Heart left ventricle (tissue), 16 donors: Measurements from ENCODE around the gene STIM1. TPM values are rescaled to one million over a fixed set of nuclear protein-coding genes. Genes with fewer than 3 reads are reported as not detected.

Source experiments
- ATAC-seq, 4 donors: fragments of 200-7000 bp; cut with Tn5 transposase; one replicate each; pipeline ENCODE4 v1.9.1; 2020 to 2022; ENCODE audit warnings: moderate library complexity in 4 of 4, mild to moderate bottlenecking in 3 of 4, moderate number of reproducible peaks in 1 of 4
- DNase-seq, 5 donors: peaks; one replicate each; pipeline ENCODE4 v3.0.0-alpha.2; 2020
- H3K27ac ChIP-seq, 12 donors: fragments of 200-600 bp; sonication (generic) in 4 of 12; one replicate each; pipeline versions ENCODE4 v1.5.0 to v1.8.0; 2016 to 2022; ENCODE audit warnings: mild to moderate bottlenecking in 2 of 12
- H3K27me3 ChIP-seq, 9 donors: fragments of 200-600 bp; sonication (generic) in 2 of 9; one replicate each; pipeline versions ENCODE4 v1.5.1 to v1.8.0; 2016 to 2022; ENCODE audit warnings: mild to moderate bottlenecking in 3 of 9
- H3K36me3 ChIP-seq, 9 donors: fragments of 200-600 bp; sonication (generic) in 2 of 9; one replicate each; pipeline versions ENCODE4 v1.5.0 to v1.8.0; 2018 to 2022; ENCODE audit warnings: mild to moderate bottlenecking in 2 of 9
- H3K4me1 ChIP-seq, 12 donors: fragments of 200-600 bp; sonication (generic) in 4 of 12; one replicate each; pipeline versions ENCODE4 v1.5.0 to v1.8.0; 2016 to 2022; ENCODE audit warnings: mild to moderate bottlenecking in 3 of 12
- H3K4me3 ChIP-seq, 12 donors: fragments of 200-600 bp; sonication (generic) in 4 of 12; one replicate each; pipeline versions ENCODE4 v1.5.0 to v1.8.0; 2017 to 2022; ENCODE audit warnings: mild to moderate bottlenecking in 9 of 12, moderate library complexity in 4 of 12
- H3K9me3 ChIP-seq, 12 donors: fragments of 200-600 bp; sonication (generic) in 4 of 12; one replicate each; pipeline versions ENCODE4 v1.5.0 to v1.8.0; 2016 to 2022; ENCODE audit warnings: mild to moderate bottlenecking in 1 of 12
- CTCF ChIP-seq, 12 donors: fragments of 200-600 bp; sonication (generic) in 4 of 12; IDR thresholded peaks; one replicate each; pipeline versions ENCODE4 v1.5.0 to v1.8.0; 2018 to 2022; ENCODE audit warnings: antibody characterized with exemption in 12 of 12, mild to moderate bottlenecking in 5 of 12
- POLR2A ChIP-seq, 2 donors: fragments of 450-650 bp; IDR thresholded peaks; one replicate each; pipeline ENCODE4 v1.6.1; 2017; ENCODE audit warnings: antibody characterized with exemption in 2 of 2, mild to moderate bottlenecking in 2 of 2, moderate library complexity in 2 of 2
- WGBS, 4 donors: extraction: QIAGEN DNeasy Blood & Tissue Kit in 2 of 4; methylation state at CpG; one replicate each; pipeline versions ENCODE4 v1.1.5 to v1.1.7; 2013 to 2018; 5-methylcytosine and 5-hydroxymethylcytosine counted together
- intact Hi-C, 10 donors: fragments of 100-400 bp; cut with DNase I; formaldehyde crosslinking; loops; one replicate each; pipeline versions ENCODE4 v1.11.1 to v1.14.2; 2022
- polyA plus RNA-seq, 2 donors: library from polyadenylated mRNA; stranded (reverse); fragments of 200-250 nt; gene quantifications; one replicate each; pipeline ENCODE4 v1.2.3, GENCODE V29; 2013
- total RNA-seq, 9 donors: library from RNA; depleted of rRNA in 2 of 9; stranded (reverse); fragments of >200 nt in 2 of 9; fragmentation: NEBNext Ultra II Directional in 3 of 9; extraction: Animal tissue kit (Norgen Biotek cat#: 25700) in 3 of 9; gene quantifications; one replicate each; pipeline versions ENCODE4 v1.1.0 to v1.2.4, GENCODE V29; 2016 to 2023
- donor health status: ischemic (EF 13 %, LVEDD 7.1; RV severe dilation, severe dysfunction).
- donor health status: healthy with polysubstance abuse.
- donor health status: DM: no; HTN: yes; CAD: no.
- donor health status: DM: no; HTN: no; CAD: no.
- donor health status: ischemic (EF 25% LVEDD 6.9; RV normal size, moderate dysfunction).
- donor health status: ischemic (EF 25% LVEDD 5.7; RV mildly dilated, moderate dysfunction).
- donor health status: healthy.
- donor health status: DM: yes; HTN: yes; CAD: no.
- donor health status: ischemic (EF 35%, LVEDD 5.7; RV mildly dilated, moderate dysfunction).
- donor health status: nonischemic (EF 11% LVEDD 7.7; RV severe dilation, severe dysfunction).
- donor health status: DM: yes; HTN: yes; CAD: no.
- donor health status: PGD.
- donor health status: ischemic (EF 29% LVEDD 5.4; RV normal size, mild dysfunction).
- donor health status: nonischemic (EF 23%, LVEDD 6.1; RV moderate dilation, normal function).

Gene STIM1
- total and polyA plus RNA-seq, 11 donors, result 13.2 to 42.9 (median 28.9) TPM

GRCh38 chr11:4071325-4071724 is 215.9 kb downstream of the STIM1 start:
- intact Hi-C loops, result loop anchor here in 1 of 10 donors (5.0 kb wide), 1 partner anchor 124 kb away; no protein-coding TSS in a partner anchor
- peaks cover 0 to 25% (median 6%) of the 10 kb centered on the region in 12 donors for H3K4me1 ChIP-seq
- no peak for ATAC-seq

GRCh38 chr11:4071914-4072313 is 216.4 kb downstream of the STIM1 start:
- DNase-seq (no peak), ATAC-seq (no peak)
- Histone ChIP-seq H3K36me3 (peaks cover 0 to 24% (median 11%) of the 10 kb centered on the region in 9 donors), H3K4me3 (no peak overlapping the region), H3K27ac (no peak overlapping the region), H3K9me3 (no peaks in the 10 kb centered on the region), H3K4me1 (peaks cover 0 to 19% (median 2%) of the 10 kb centered on the region in 12 donors), H3K27me3 (no peaks in the 10 kb centered on the region)
- intact Hi-C loops, result loop anchor here (1.0 to 5.0 kb wide), 5 partner anchors 125 to 223 kb away; partner anchors contain the start of gene STIM1 (in 7 of the 10)
- no peak for TF ChIP-seq POLR2A (IDR thresholded peaks at IDR 0.05)
- TF ChIP-seq CTCF (IDR thresholded peaks at IDR 0.05), result no peak

More at GRCh38 chr11:4071325-4071724, 215.9 kb downstream of the STIM1 start:
- TF ChIP-seq CTCF (IDR thresholded peaks at IDR 0.05) (no peak), POLR2A (IDR thresholded peaks at IDR 0.05) (no peak)
- Histone ChIP-seq H3K4me3 (no peak overlapping the region), H3K27ac (no peak overlapping the region), H3K9me3 (no peaks in the 10 kb centered on the region), H3K36me3 (peaks cover 0 to 24% (median 11%) of the 10 kb centered on the region in 9 donors), H3K27me3 (no peaks in the 10 kb centered on the region)
- no peak for DNase-seq

GRCh38 chr11:4072668-4073285 is 217.3 kb downstream of the STIM1 start:
- 3 to 14% (median 11%) methylated on average over 4 of the region's 4 CpGs for WGBS, 4 donors
- intact Hi-C loops, result loop anchor here (1.0 to 5.0 kb wide), 5 partner anchors 125 to 223 kb away; partner anchors contain the start of gene STIM1 (in 7 of the 10)
- H3K27ac ChIP-seq, result peak overlapping the region in 2 of 12 donors; percentile 2 to 17
- H3K36me3 ChIP-seq, result peaks cover 0 to 24% (median 11%) of the 10 kb centered on the region in 9 donors
- H3K4me1 ChIP-seq, result peaks cover 0 to 19% (median 2%) of the 10 kb centered on the region in 12 donors
- no peak overlapping the region for H3K4me3 ChIP-seq
- H3K9me3 ChIP-seq, result no peaks in the 10 kb centered on the region
- peak in 3 of 5 donors; percentile 51 to 75 (median 60) for DNase-seq
- H3K27me3 ChIP-seq, result no peaks in the 10 kb centered on the region
- TF ChIP-seq CTCF (IDR thresholded peaks at IDR 0.05), result peak; percentile 74 to 92 (median 86)
- TF ChIP-seq POLR2A (IDR thresholded peaks at IDR 0.05), result no peak
- ATAC-seq, result peak; percentile 75 to 95 (median 82)

- H3K36me3 ChIP-seq, result peaks cover 0 to 26% (median 11%) of the 10 kb centered on the region in 9 donors
- 86 to 97% (median 91%) methylated on average over 7 of the region's 7 CpGs for WGBS, 4 donors
- intact Hi-C loops, result loop anchor here in 1 of 10 donors (5.0 kb wide), 1 partner anchor 127 kb away; no protein-coding TSS in a partner anchor
- H3K27me3 ChIP-seq, result no peaks in the 10 kb centered on the region
- no peak for DNase-seq
- ATAC-seq, result peak in 1 of 4 donors; percentile 59
- no peak overlapping the region for H3K27ac ChIP-seq
- peaks cover 0 to 14% (median 0%) of the 10 kb centered on the region in 12 donors for H3K4me1 ChIP-seq
- no peak for TF ChIP-seq POLR2A (IDR thresholded peaks at IDR 0.05)
- TF ChIP-seq CTCF (IDR thresholded peaks at IDR 0.05), result no peak
- no peak overlapping the region for H3K4me3 ChIP-seq
- H3K9me3 ChIP-seq, result no peaks in the 10 kb centered on the region
These were observed 218.8 kb downstream of the STIM1 start for GRCh38 chr11:4074266-4074665.
